OCI-LY1 (cell line): Measurements from ENCODE around the gene THRA.

Experiments
- H2AFZ ChIP-seq: fragments of 200-600 bp; sonication (generic), shearing (Covaris generic); 2 replicates; pipeline ENCODE4 v1.6.0; 2014; ENCODE audit warnings: antibody characterized with exemption, mild to moderate bottlenecking, low read length
- H3F3A ChIP-seq: fragments of 200-600 bp; sonication (generic), shearing (Covaris generic); 2 replicates; pipeline ENCODE4 v1.6.0; 2014; ENCODE audit warnings: mild to moderate bottlenecking, antibody characterized with exemption, low read length, moderate library complexity; ENCODE audit not compliant: insufficient read depth
- H3K27ac ChIP-seq: fragments of 200-600 bp; sonication (generic); 2 replicates; pipeline ENCODE4 v1.5.1; 2014; ENCODE audit warnings: low read length, mixed run types, mild to moderate bottlenecking, low read depth; ENCODE audit not compliant: poor library complexity, severe bottlenecking
- H3K27me3 ChIP-seq: fragments of 200-600 bp; sonication (generic); 2 replicates; pipeline ENCODE4 v1.6.0; 2014; ENCODE audit warnings: antibody characterized with exemption, mild to moderate bottlenecking, low read length, moderate library complexity; ENCODE audit not compliant: insufficient read depth
- H3K36me3 ChIP-seq: fragments of 200-600 bp; sonication (generic); 2 replicates; pipeline ENCODE4 v1.6.1; 2014; ENCODE audit warnings: mild to moderate bottlenecking, antibody characterized with exemption, low read length, moderate library complexity, mixed read lengths; ENCODE audit not compliant: insufficient read depth
- H3K4me1 ChIP-seq: fragments of 200-600 bp; sonication (generic); 2 replicates; pipeline ENCODE4 v1.5.1; 2014; ENCODE audit warnings: mild to moderate bottlenecking, low read length, moderate library complexity; ENCODE audit not compliant: insufficient read depth, severe bottlenecking
- H3K4me2 ChIP-seq: fragments of 200-600 bp; sonication (generic), shearing (Covaris generic); 2 replicates; pipeline ENCODE4 v1.6.1; 2014; ENCODE audit warnings: low read length
- H3K4me3 ChIP-seq: fragments of 200-600 bp; sonication (generic); 2 replicates; pipeline ENCODE4 v1.5.1; 2014; ENCODE audit warnings: low read length, low read depth, mild to moderate bottlenecking, mixed read lengths; ENCODE audit not compliant: poor library complexity, severe bottlenecking
- H3K79me2 ChIP-seq: fragments of 200-600 bp; shearing (Covaris generic); 2 replicates; pipeline ENCODE4 v1.6.1; 2016; ENCODE audit warnings: mixed run types, low read length, mixed read lengths; ENCODE audit not compliant: insufficient read depth
- H3K9ac ChIP-seq: fragments of 200-600 bp; sonication (generic), shearing (Covaris generic); 2 replicates; pipeline ENCODE4 v1.6.1; 2014; ENCODE audit warnings: mild to moderate bottlenecking, low read length, mixed read lengths
- H3K9me2 ChIP-seq: fragments of 200-600 bp; sonication (generic), shearing (Covaris generic); 2 replicates; pipeline ENCODE4 v1.6.1; 2014; ENCODE audit warnings: low read depth, mild to moderate bottlenecking, low read length, mixed read lengths
- H3K9me3 ChIP-seq: fragments of 200-600 bp; shearing (Covaris generic); 2 replicates; pipeline ENCODE4 v1.6.1; 2014; ENCODE audit warnings: low read length, mixed read lengths
- H4K20me1 ChIP-seq: fragments of 200-600 bp; sonication (generic), shearing (Covaris generic); 2 replicates; pipeline ENCODE4 v1.6.0; 2016; ENCODE audit warnings: mild to moderate bottlenecking, low read length; ENCODE audit not compliant: insufficient read depth
- EZH2 ChIP-seq: fragments of 200-600 bp; sonication (generic), shearing (Covaris generic); IDR thresholded peaks from 2 replicates; pipeline ENCODE4 v1.8.0; 2017; ENCODE audit warnings: borderline replicate concordance, mixed run types, mild to moderate bottlenecking, antibody characterized with exemption, low read length, moderate library complexity, mixed read lengths
- TF ChIP-seq, protein P1 (sequence below): fragments of 200-600 bp; sonication (generic), shearing (Covaris generic); IDR thresholded peaks from 2 replicates; pipeline ENCODE4 v1.5.1; 2017; ENCODE audit warnings: mild to moderate bottlenecking, antibody characterized with exemption, low read length, moderate library complexity, mixed read lengths

THRA gene

GRCh38 chr17:40058186-40058784, 4.5 kb upstream of the THRA start:
- no peak overlapping the region for H2AFZ ChIP-seq
- H3K9ac ChIP-seq = no peak overlapping the region
- H3K79me2 ChIP-seq = no peaks in the 10 kb centered on the region
- no peak overlapping the region for H3K4me2 ChIP-seq
- H3K4me3 ChIP-seq = no peak overlapping the region
- peaks cover 9% of the 10 kb centered on the region for H3K27me3 ChIP-seq
- H3K9me2 ChIP-seq = no peaks in the 10 kb centered on the region
- no peak for TF ChIP-seq EZH2
- TF ChIP-seq, protein P1, sequence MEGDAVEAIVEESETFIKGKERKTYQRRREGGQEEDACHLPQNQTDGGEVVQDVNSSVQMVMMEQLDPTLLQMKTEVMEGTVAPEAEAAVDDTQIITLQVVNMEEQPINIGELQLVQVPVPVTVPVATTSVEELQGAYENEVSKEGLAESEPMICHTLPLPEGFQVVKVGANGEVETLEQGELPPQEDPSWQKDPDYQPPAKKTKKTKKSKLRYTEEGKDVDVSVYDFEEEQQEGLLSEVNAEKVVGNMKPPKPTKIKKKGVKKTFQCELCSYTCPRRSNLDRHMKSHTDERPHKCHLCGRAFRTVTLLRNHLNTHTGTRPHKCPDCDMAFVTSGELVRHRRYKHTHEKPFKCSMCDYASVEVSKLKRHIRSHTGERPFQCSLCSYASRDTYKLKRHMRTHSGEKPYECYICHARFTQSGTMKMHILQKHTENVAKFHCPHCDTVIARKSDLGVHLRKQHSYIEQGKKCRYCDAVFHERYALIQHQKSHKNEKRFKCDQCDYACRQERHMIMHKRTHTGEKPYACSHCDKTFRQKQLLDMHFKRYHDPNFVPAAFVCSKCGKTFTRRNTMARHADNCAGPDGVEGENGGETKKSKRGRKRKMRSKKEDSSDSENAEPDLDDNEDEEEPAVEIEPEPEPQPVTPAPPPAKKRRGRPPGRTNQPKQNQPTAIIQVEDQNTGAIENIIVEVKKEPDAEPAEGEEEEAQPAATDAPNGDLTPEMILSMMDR = no peak
- no peaks in the 10 kb centered on the region for H3K36me3 ChIP-seq
- no peaks in the 10 kb centered on the region for H3F3A ChIP-seq
- H3K27ac ChIP-seq = no peak overlapping the region
- H4K20me1 ChIP-seq = no peaks in the 10 kb centered on the region
- peaks cover 22% of the 10 kb centered on the region for H3K4me1 ChIP-seq
- no peaks in the 10 kb centered on the region for H3K9me3 ChIP-seq

- H3K9me3 ChIP-seq = no peaks in the 10 kb centered on the region
- H4K20me1 ChIP-seq = no peaks in the 10 kb centered on the region
- no peak overlapping the region for H3K4me3 ChIP-seq
- no peak overlapping the region for H2AFZ ChIP-seq
- H3K36me3 ChIP-seq = no peaks in the 10 kb centered on the region
- TF ChIP-seq, protein P1 = no peak
- TF ChIP-seq EZH2 = no peak
- H3K27ac ChIP-seq = no peak overlapping the region
- no peak overlapping the region for H3K4me2 ChIP-seq
- H3F3A ChIP-seq = no peaks in the 10 kb centered on the region
- H3K27me3 ChIP-seq = peaks cover 9% of the 10 kb centered on the region
- H3K4me1 ChIP-seq = peaks cover 22% of the 10 kb centered on the region
- no peak overlapping the region for H3K9ac ChIP-seq
- no peaks in the 10 kb centered on the region for H3K9me2 ChIP-seq
- H3K79me2 ChIP-seq = no peaks in the 10 kb centered on the region
These were observed 3.9 kb upstream of the THRA start for GRCh38 chr17:40058865-40059264.

- Histone ChIP-seq H3K27ac (no peak overlapping the region), H2AFZ (no peak overlapping the region), H4K20me1 (no peaks in the 10 kb centered on the region), H3K4me1 (peaks cover 25% of the 10 kb centered on the region), H3K4me3 (no peak overlapping the region), H3K4me2 (no peak overlapping the region), H3K79me2 (no peaks in the 10 kb centered on the region), H3K36me3 (no peaks in the 10 kb centered on the region), H3K9ac (no peak overlapping the region), H3K9me2 (no peaks in the 10 kb centered on the region), H3K9me3 (no peaks in the 10 kb centered on the region), H3K27me3 (peaks cover 9% of the 10 kb centered on the region), H3F3A (no peaks in the 10 kb centered on the region)
- TF ChIP-seq EZH2 = no peak
- TF ChIP-seq, protein P1 = no peak
These were observed 2.9 kb upstream of the THRA start for GRCh38 chr17:40059729-40060475.
